NCI-H2107 treated with DMSO at 0.1 percent for 48 hours (cell line): ENCODE results near the gene OR2AE1.
"Not testable (repeated sequence)": the region's sequence is repeated elsewhere in the genome, so short reads cannot be mapped to it uniquely, and the experiment has no call there.

Source experiments
- DNase-seq: peaks from one replicate; lab custom pipeline; 2025; ENCODE audit not compliant: unreplicated experiment; lab: John Stamatoyannopoulos, UW

OR2AE1 gene

GRCh38 chr7:99876933-99877332, at the start of gene OR2AE1:
Gene OR2AE1 (minus strand): TSS chr7:99877033. CDS start chr7:99877033, 0 bp downstream.
- no peak for DNase-seq

DNA sequence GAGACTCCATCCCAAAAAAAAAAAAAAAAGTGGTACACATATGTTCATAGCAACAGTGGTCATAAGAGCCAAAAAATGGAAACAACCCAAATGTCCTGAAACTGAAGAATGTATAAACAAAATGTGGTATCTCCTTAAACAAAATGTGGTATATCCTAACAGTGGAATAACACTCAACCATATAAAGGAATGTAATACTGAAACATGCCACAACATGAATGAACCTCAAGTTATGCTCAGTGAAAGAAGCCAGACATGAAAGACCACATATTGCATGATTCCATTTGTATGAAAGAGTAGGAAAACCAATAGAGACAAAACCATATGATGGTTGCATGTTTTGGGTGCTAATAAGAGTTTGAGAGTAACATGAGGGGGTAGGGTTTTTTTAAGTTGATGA, 49.5 kb upstream of the OR2AE1 start:
- no peak for DNase-seq

GRCh38 chr7:99923200-99923599, 46.4 kb upstream of the OR2AE1 start:
- no peak for DNase-seq

DNA sequence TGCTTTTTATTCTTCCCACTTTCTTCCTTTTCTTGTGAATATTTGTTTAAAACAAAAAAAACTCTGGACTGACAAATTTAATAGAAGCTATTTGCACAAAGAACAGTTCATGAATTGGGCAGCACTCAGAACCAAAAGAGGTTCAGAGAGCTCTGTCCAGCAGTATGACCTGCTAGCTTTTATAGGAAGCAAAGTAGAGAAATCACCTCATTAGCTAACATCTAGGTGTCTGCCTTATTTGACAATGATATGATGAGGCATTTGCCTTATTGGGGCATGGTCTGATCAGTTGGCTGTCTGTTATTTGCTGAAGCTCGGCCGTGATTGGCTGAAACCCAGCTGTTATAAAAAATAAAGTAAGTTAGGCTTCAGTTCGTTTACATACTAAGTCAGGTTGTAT, 43.3 kb upstream of the OR2AE1 start:
- no peak for DNase-seq

- DNase-seq = no peak
Measured at GRCh38 chr7:99919814-99920112, 42.9 kb upstream of the OR2AE1 start.

- DNase-seq = peak; percentile 85
Measured at GRCh38 chr7:99918959-99919813, 42.4 kb upstream of the OR2AE1 start, which contains the start of gene TRIM4. Gene TRIM4 (minus strand): TSS chr7:99919530. CDS start chr7:99919401, 129 bp downstream.

DNA sequence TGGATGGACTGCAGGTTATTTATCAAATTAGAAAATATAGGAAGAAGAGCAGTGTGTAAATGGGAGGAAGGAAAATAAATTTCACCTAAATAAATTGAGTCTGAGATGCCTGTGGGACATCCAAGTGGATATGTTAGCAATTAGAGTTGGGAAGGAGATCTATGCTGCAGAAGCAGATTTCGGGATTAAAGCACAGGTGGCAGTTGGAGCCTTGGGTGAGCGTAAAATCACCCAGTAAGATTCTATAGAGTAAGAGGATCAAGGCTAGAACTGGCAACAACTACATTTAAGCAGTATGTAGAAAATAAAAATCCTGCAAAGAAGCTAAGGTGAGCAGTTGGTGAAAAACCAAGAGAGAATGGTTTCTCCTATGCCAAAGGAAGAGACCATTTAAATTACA, 34.1 kb upstream of the OR2AE1 start:
- DNase-seq = no peak

- DNase-seq = no peak
Measured at GRCh38 chr7:99901581-99901980, 24.7 kb upstream of the OR2AE1 start.

DNA sequence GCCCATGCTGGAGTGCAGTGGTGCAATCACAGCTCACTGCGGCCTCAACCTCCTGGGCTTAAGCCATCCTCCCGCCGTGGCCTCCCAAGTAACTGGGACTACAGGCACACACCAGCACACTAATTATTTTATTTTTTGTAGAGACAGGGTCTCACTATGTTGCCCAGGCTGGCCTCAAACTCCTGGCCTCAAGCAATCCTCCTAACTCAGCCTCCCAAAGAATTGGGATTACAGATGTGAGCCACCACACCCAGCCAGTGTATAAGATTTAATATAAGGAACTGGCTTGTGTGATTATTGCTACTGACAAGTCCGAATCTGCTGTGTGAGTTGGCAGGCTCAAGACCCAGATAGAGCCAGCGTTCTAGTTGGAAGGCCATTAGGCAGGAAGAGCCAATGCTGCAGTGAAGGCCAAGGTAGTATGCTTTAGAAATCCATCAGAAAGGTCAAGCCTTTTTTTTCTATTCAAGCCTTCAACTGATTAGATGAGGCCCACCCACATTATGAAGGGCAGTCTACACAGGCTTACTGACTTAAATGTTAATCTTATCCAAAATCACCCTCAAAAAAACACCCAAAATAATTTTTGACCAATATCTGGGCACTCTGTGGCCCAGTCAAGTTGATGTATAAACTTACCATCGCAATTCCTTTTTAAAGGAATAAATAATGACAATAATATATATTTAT, 23.1 kb upstream of the OR2AE1 start:
- DNase-seq = no peak

DNA sequence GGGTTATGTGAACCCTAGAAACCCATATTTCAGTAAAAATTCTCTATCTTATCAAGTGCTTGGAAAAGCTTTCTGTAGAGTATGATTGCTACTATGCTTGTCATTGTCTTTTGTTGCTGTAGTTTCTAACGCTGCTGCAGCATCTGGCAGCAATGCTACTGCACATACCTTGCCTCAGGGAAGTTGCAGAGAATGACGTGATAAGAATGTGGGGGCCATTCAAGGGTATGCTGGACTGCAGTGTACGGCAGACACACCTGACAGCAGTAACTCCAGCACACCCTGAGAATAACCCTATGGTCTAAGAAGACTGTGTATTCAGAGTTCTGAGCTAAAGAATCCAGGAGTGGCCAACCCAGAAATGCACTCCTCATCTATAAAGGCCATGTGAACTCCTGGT, 22.0 kb upstream of the OR2AE1 start:
- no peak for DNase-seq

GRCh38 chr7:99898023-99898357, 21.2 kb upstream of the OR2AE1 start:
- no peak for DNase-seq

DNA sequence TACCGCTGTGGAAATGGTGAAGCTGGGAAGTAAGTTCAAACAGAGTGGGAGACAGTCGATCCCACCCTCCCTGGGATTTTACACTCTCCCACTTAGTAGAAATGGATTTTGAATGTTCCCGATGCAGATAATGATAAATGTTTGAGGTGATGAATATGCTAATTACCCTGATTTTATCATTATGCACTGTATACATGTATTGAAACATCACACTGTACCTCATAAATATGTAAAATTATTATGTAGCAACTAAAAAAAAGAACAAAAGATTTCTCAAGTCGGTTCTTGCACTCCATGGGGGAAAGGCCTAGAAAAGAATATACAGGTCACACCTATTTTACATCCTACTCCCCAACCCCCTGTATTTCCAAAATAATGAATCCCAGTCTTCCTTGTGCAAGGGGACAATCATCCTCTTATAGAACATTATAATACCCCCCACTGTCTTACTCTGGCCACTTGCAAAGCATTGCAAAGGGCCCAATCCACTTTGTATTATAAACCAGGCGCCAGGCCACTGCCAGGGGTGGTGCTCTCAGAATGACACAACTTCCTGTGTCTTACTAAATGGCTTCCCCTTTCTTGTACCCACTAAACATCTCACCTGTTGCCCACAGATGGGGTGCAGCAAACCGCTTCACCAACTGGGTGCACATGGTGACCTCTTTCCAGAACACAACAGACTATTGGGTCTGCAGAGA, 20.6 kb upstream of the OR2AE1 start:
- DNase-seq = no peak

DNA sequence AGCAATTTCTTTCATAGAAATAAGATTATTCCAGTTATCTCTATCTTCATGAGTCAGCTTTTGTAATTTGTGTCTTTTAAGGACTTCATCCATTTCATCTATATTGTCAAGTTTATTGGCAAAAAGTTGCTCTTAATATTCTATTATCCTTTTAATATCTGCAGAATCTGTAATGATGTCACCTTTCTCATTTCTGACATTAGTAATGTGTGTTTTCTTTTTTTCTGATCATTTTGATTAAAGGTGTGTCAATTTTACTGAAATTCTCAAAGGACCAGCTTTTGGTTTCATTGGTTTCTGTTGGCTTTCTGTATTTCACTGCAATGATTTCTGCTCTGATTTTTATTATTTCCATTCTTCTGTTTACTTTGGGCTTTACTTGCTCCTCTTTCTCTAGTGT, 17.9 kb upstream of the OR2AE1 start:
- no peak for DNase-seq

GRCh38 chr7:99893280-99893679, 16.4 kb upstream of the OR2AE1 start:
- no peak for DNase-seq

DNA sequence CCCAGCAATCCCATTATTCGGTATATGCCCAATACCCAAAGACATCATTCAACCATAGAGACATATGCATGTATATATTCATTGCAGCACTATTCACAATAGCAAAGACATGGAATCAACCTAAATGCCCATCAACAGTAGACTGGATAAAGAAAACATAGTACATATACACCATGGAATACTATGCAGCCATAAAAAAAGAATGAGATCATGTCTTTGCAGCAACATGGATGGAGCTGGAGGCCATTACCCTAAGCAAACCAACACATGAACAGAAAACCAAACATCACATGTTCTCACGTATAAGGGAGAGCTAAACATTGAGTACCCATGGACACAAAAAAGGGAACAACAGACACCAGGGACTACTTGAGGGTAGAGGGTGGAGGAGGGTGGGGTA, 13.5 kb upstream of the OR2AE1 start:
- not testable (repeated sequence) for DNase-seq

DNA sequence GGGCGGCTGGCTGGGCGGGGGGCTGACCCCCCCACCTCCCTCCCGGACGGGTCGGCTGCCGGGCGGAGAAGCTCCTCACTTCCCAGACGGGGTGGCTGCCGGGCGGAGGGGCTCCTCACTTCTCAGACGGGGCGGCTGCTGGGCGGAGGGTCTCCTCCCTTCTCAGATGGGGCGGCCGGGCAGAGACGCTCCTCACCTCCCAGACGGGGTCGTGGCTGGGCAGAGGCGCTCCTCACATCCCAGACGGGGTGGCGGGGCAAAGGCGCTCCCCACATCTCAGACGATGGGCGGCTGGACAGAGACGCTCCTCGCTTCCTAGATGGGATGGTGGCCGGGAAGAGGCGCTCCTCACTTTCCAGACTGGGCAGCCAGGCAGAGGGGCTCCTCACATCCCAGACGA, 11.5 kb upstream of the OR2AE1 start:
- not testable (repeated sequence) for DNase-seq

DNA sequence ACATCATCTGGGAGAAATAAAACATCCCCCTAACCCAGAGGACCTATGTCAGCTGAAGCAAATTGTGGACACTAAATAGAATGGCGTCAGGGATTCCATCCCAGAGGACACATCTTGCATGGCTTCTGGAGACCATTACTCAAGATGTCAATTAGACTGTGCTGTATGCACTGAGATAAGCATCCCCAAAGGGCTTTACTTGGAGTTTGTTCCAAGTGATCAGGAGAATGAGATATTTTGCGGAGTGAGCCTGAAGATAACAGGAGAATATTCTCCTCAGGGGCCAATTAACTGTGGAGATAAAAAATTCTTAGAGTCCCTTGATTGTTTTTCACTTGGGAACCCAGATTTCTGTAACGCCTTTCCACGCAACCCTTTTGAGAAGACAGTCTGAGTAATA, 4.5 kb upstream of the OR2AE1 start:
- DNase-seq = no peak

DNA sequence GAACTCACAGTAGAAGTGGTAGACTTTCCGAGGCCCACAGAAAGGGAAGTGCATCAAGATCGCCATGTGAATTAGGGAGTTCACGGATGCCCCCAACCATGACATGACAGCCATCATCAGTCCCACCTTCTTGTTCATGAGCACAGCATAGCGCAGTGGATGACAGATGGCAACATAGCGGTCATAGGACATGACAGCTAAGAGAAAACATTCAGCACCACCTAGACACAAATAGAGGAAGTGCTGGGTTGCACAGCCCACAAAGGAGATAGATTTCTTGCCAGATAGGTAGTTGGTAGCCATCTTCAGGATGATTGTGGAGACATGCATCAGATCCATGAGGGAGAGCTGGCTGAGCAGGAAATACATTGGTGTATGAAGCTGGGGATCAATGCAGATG, 342 bp downstream of the OR2AE1 start:
- no peak for DNase-seq

DNA sequence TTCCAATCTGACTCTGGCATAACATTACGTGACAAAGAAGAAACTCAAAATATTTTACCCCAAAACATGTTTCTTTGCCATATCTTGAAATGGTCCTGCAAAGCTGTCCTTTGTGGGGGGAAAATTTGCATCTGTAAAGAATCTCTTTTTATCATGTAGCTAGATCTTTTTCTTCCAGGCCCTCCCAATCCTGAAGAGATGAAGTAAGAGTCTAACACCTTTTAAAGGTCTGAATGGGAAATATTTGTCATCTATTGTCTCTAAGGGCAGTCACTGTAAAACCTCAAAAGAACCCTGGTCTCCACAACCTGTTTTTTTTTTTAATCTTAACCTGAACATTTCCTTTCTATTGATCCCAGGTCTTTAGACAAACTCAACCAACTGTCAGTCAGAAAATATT, 8.6 kb downstream of the OR2AE1 start:
- DNase-seq = no peak

GRCh38 chr7:99867477-99867876, 9.4 kb downstream of the OR2AE1 start:
- not testable (repeated sequence) for DNase-seq

DNA sequence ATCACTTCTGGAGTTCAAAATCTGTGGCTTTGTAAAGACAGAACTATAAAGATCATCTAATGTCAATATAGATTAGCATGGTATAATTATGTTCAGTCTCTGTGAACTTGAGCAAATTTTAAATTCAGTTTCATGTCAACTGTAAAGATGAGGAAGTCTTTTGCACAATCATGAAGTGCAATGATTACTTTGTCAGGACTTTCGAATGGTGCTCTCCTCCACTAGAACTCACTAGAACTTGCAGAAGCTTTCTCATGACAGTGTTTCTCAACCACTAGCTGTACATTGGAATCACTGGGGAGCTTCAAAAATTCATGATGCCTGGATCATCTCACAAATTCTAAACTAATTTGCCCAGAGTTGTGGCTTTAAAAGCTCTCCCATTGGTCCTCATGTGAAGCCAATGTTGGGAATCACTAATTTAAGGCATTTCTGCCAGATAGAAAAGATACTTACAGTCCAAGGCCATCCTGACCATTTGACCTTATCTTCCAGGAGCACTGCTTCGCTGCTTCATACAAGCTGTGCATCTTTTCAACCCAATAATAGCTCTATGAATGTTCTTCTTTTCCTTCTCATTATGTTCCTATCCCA, 12.9 kb downstream of the OR2AE1 start:
- DNase-seq = no peak
